GM12878 (cell line): ENCODE results near the gene DOK7. TPM values are rescaled to one million over a fixed set of nuclear protein-coding genes. Genes with fewer than 3 reads are reported as not detected.

Experiments
- ATAC-seq: fragments of 200-7000 bp; cut with Tn5 transposase; 3 replicates; pipeline ENCODE4 v1.9.1; 2020; ENCODE audit warnings: mild to moderate bottlenecking, moderate library complexity
- BruUV-seq: library from RNA; stranded (reverse); fragments of 400-500 nt; replicated peaks from 2 replicates; lab custom pipeline; 2021; lab: Mats Ljungman, UMichigan
- CTCF ChIA-PET: fragments of 300-600 bp; sonication (Branson Sonifier 250); formaldehyde crosslinking; extraction: SDS; loops from one replicate; lab custom pipeline; 2021; ENCODE audit warnings: inconsistent platforms; lab: Yijun Ruan, JAX
- POLR2A ChIA-PET: fragments of 350-600 bp; formaldehyde crosslinking; extraction: SDS; loops from one replicate; lab custom pipeline; 2021; ENCODE audit warnings: inconsistent platforms; lab: Charles Lee
- RAD21 ChIA-PET: fragments of 300-600 bp; sonication (Branson Sonifier 250); formaldehyde crosslinking; loops from one replicate; lab custom pipeline; 2023; ENCODE audit warnings: antibody characterized with exemption; ENCODE audit not compliant: unreplicated experiment; lab: Charles Lee
- SMC1A ChIA-PET: fragments of 300-600 bp; sonication (Branson Sonifier 250); formaldehyde crosslinking; loops from one replicate; lab custom pipeline; 2023; ENCODE audit not compliant: unreplicated experiment, uncharacterized antibody; lab: Charles Lee
- DNase-seq: peaks from one replicate; pipeline ENCODE4 v3.0.0-alpha.2; 2011; ENCODE audit warnings: low read depth, low spot score
- FAIRE-seq: peaks from 3 replicates; lab custom pipeline; 2011; peaks lifted over from hg19 to GRCh38; lab: Jason Lieb, UNC
- H2AFZ ChIP-seq: 2 replicates; pipeline ENCODE4 v1.6.0; 2011; ENCODE audit warnings: low read depth, low read length, control low read depth; ENCODE audit not compliant: control insufficient read depth
- H3K27ac ChIP-seq: 2 replicates; pipeline ENCODE4 v1.5.1; 2011; ENCODE audit warnings: control low read depth; ENCODE audit not compliant: control insufficient read depth, insufficient read depth
- H3K27me3 ChIP-seq, 2 experiments: replicated peaks in 1 of 2; 2 replicates each; pipeline versions ENCODE4 v1.6.0 to v1.6.1; 2011; ENCODE audit warnings: low read length in 1 of 2; ENCODE audit not compliant: control insufficient read depth in 2 of 2, insufficient read depth in 2 of 2
- H3K36me3 ChIP-seq, 2 experiments: 2 replicates each; pipeline ENCODE4 v1.5.1; 2011; ENCODE audit warnings: low read length in 1 of 2; ENCODE audit not compliant: control insufficient read depth in 2 of 2, insufficient read depth in 2 of 2
- H3K4me1 ChIP-seq: 2 replicates; pipeline ENCODE4 v1.6.1; 2011; ENCODE audit warnings: mild to moderate bottlenecking, low read length, moderate library complexity, mixed read lengths; ENCODE audit not compliant: control insufficient read depth, insufficient read depth
- H3K4me2 ChIP-seq: 2 replicates; pipeline ENCODE4 v1.6.0; 2011; ENCODE audit warnings: control low read depth; ENCODE audit not compliant: control insufficient read depth, insufficient read depth
- H3K4me3 ChIP-seq: fragments of 200-600 bp; sonication (generic); 2 replicates; pipeline ENCODE4 v1.5.1; 2016
- H3K79me2 ChIP-seq: 2 replicates; pipeline ENCODE4 v1.6.0; 2011; ENCODE audit warnings: low read length; ENCODE audit not compliant: control insufficient read depth, insufficient read depth
- H3K9ac ChIP-seq: 2 replicates; pipeline ENCODE4 v1.8.0; 2011; ENCODE audit warnings: low read length, control low read depth, mixed read lengths; ENCODE audit not compliant: control insufficient read depth, insufficient read depth
- H3K9me3 ChIP-seq: replicated peaks from 3 replicates; pipeline ENCODE4 v1.5.1; 2011; ENCODE audit warnings: mild to moderate bottlenecking, low read length; ENCODE audit not compliant: control insufficient read depth, insufficient read depth
- H4K20me1 ChIP-seq: 2 replicates; pipeline ENCODE4 v1.6.0; 2011; ENCODE audit not compliant: control insufficient read depth, insufficient read depth
- JUNB ChIP-seq: IDR thresholded peaks from 2 replicates; pipeline ENCODE4 v1.6.1; 2016; ENCODE audit warnings: antibody characterized with exemption, mild to moderate bottlenecking
- MEF2B ChIP-seq: fragments of 450-650 bp; IDR thresholded peaks from 2 replicates; pipeline ENCODE4 v1.6.1; 2018; ENCODE audit warnings: mild to moderate bottlenecking, moderate library complexity; ENCODE audit not compliant: partially characterized antibody, poor library complexity, severe bottlenecking
- NFYA ChIP-seq: IDR thresholded peaks from 2 replicates; pipeline ENCODE4 v1.6.1; 2011; ENCODE audit warnings: low read depth, mild to moderate bottlenecking, low read length, improper control_type of control experiment, borderline replicate concordance
- NFYB ChIP-seq: IDR thresholded peaks from 2 replicates; pipeline ENCODE4 v1.6.1; 2011; ENCODE audit warnings: low read depth, mild to moderate bottlenecking, low read length, improper control_type of control experiment, moderate library complexity; ENCODE audit not compliant: insufficient read depth
- POLR2A ChIP-seq: IDR thresholded peaks from 2 replicates; pipeline ENCODE4 v1.6.1; 2011; ENCODE audit warnings: low read depth, mild to moderate bottlenecking, low read length
- RB1 ChIP-seq: fragments of 450-650 bp; formaldehyde crosslinking; IDR thresholded peaks from 2 replicates; pipeline ENCODE4 v1.6.1; 2017; ENCODE audit warnings: mild to moderate bottlenecking, borderline replicate concordance
- SIN3A ChIP-seq: IDR thresholded peaks from 2 replicates; pipeline ENCODE4 v1.6.1; 2012; ENCODE audit warnings: low read depth, low read length, improper control_type of control experiment
- STAT3 ChIP-seq: IDR thresholded peaks from 2 replicates; pipeline ENCODE4 v1.6.1; 2011; ENCODE audit warnings: low read depth, low read length, improper control_type of control experiment
- YBX1 ChIP-seq: fragments of 450-650 bp; IDR thresholded peaks from 2 replicates; pipeline ENCODE4 v1.6.1; 2016; ENCODE audit warnings: antibody characterized with exemption
- WGBS: methylation state at CpG from one replicate; pipeline ENCODE4 v1.1.6; 2016; ENCODE audit warnings: low lambda C conversion rate; ENCODE audit not compliant: insufficient replicate concordance, insufficient coverage; ENCODE audit errors: missing lambda C conversion rate; 5-methylcytosine and 5-hydroxymethylcytosine counted together
- in situ Hi-C: fragments of 300-500 bp; cut with MboI; formaldehyde crosslinking; loops from 9 replicates; pipeline ENCODE4 v1.14.3; 2018; ENCODE audit warnings: mixed read lengths
- intact Hi-C: fragments of 100-400 bp; cut with micrococcal nuclease; formaldehyde crosslinking; loops from one replicate; pipeline ENCODE4 v1.14.2; 2022; ENCODE audit not compliant: unreplicated experiment
- polyA plus RNA-seq, 11 experiments: library from polyadenylated mRNA; depleted of rRNA in 4 of 11; unstranded in 6 of 11; stranded (reverse) in 5 of 11; fragments of >200 nt; fragmentation: Nextera tagmentation in 4 of 11; fragmentation: Illumina TruSeq in 1 of 11; extraction: Ambion mirVana in 4 of 11; extraction: Trizol in 1 of 11; gene quantifications; 1 replicate in 1 of 11; 2 replicates in 10 of 11; pipeline versions ENCODE4 v1.2.1 to v1.2.3, GENCODE V29; 2011 to 2016; ENCODE audit warnings: inconsistent platforms in 2 of 11, missing spikeins in 2 of 11, low read depth in 1 of 11
- total RNA-seq, 4 experiments: library from RNA; depleted of rRNA in 3 of 4; stranded (reverse); fragments of >200 nt in 3 of 4; fragmentation: Illumina TruSeq in 1 of 4; extraction: Trizol in 1 of 4; gene quantifications; 2 replicates each; pipeline versions ENCODE4 v1.2.1 to v1.2.3, GENCODE V29; 2013 to 2021
- TF ChIP-seq, protein P1 (sequence below): fragments of 450-650 bp; IDR thresholded peaks from 2 replicates; pipeline ENCODE4 v1.6.1; 2016; ENCODE audit warnings: mild to moderate bottlenecking, moderate library complexity, borderline replicate concordance

The DOK7 gene
- total and polyA plus RNA-seq, 10 of the 15 experiments (the other 5 are each of a cell fraction or from before 2014, with no cell fraction given) = 0.04 to 0.46 (median 0.18) TPM; not detected in 4

DNA sequence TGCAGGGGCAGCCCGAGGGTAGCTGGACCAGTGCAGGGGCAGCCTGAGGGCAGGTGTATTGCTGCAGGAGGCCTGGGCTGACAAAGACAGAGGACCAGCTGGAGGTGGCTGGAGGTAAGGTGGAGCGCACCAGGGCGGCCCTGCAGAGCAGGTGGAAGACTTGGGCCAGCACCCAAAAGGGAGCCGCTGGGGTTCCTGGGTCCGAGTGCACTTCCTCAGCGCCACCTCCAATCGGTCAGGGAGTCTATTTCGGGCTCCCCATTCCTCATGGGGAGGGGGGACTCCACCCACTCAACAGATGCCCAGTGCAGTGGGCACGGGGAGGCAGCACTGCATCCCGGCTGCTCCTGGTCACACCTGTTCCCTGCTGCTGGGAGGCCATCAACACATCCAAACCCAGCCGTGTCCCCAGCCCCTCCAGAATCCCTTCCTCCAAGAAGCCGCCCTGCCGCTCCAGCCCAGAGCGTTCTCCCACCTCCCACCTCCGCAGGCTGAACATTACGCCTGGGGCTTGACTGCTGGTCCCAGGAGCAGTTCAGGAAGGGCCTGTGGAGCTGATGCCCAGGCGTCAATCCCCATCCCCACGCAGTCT, 67.7 kb downstream of the DOK7 start:
- WGBS = 91% methylated on average over 18 of the region's 18 CpGs
- ChIA-PET SMC1A (no interaction called here), POLR2A (no interaction called here), CTCF (no interaction called here), RAD21 (no interaction called here)
- H3K4me3 ChIP-seq = peak overlapping the region; percentile 87
- in situ Hi-C loops = no loop called here
- H3K27ac ChIP-seq = no peak overlapping the region
- TF ChIP-seq MEF2B (no peak), YBX1 (no peak), SIN3A (no peak), NFYB (no peak), RB1 (no peak), NFYA (no peak), STAT3 (no peak), POLR2A (no peak), JUNB (no peak)
- TF ChIP-seq, protein P1, sequence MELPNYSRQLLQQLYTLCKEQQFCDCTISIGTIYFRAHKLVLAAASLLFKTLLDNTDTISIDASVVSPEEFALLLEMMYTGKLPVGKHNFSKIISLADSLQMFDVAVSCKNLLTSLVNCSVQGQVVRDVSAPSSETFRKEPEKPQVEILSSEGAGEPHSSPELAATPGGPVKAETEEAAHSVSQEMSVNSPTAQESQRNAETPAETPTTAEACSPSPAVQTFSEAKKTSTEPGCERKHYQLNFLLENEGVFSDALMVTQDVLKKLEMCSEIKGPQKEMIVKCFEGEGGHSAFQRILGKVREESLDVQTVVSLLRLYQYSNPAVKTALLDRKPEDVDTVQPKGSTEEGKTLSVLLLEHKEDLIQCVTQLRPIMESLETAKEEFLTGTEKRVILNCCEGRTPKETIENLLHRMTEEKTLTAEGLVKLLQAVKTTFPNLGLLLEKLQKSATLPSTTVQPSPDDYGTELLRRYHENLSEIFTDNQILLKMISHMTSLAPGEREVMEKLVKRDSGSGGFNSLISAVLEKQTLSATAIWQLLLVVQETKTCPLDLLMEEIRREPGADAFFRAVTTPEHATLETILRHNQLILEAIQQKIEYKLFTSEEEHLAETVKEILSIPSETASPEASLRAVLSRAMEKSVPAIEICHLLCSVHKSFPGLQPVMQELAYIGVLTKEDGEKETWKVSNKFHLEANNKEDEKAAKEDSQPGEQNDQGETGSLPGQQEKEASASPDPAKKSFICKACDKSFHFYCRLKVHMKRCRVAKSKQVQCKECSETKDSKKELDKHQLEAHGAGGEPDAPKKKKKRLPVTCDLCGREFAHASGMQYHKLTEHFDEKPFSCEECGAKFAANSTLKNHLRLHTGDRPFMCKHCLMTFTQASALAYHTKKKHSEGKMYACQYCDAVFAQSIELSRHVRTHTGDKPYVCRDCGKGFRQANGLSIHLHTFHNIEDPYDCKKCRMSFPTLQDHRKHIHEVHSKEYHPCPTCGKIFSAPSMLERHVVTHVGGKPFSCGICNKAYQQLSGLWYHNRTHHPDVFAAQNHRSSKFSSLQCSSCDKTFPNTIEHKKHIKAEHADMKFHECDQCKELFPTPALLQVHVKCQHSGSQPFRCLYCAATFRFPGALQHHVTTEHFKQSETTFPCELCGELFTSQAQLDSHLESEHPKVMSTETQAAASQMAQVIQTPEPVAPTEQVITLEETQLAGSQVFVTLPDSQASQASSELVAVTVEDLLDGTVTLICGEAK = no peak
- no peaks in the 10 kb centered on the region for H3K27me3 ChIP-seq
- no peak overlapping the region for H2AFZ ChIP-seq
- H3K9me3 ChIP-seq = no peaks in the 10 kb centered on the region
- peaks cover 4% of the 10 kb centered on the region; the same call in 1 of the 2 replicates for H4K20me1 ChIP-seq
- no peak overlapping the region for H3K9ac ChIP-seq
- intact Hi-C loops = no loop called here
- no TSS peak for BruUV-seq
- H3K4me2 ChIP-seq = peak overlapping the region; percentile 91
- DNase-seq (no peak), FAIRE-seq (no peak), ATAC-seq (no peak)
- H3K4me1 ChIP-seq = peaks cover 13% of the 10 kb centered on the region
- peaks cover 18% of the 10 kb centered on the region for H3K79me2 ChIP-seq
- H3K36me3 ChIP-seq = peaks cover 0 to 1% of the 10 kb centered on the region in 2 experiments; a peak in 1 of 4 replicates
